IPS DF 19.7 (cell line): ENCODE results near the gene DKC1.
"Not testable (repeated sequence)": the region's sequence is repeated elsewhere in the genome, so short reads cannot be mapped to it uniquely, and the experiment has no call there.

Experiments used
- DNase-seq: peaks from one replicate; pipeline ENCODE4 v3.0.0-alpha.2; 2013; ENCODE audit warnings: low read depth, low spot score

The DKC1 gene

DNA sequence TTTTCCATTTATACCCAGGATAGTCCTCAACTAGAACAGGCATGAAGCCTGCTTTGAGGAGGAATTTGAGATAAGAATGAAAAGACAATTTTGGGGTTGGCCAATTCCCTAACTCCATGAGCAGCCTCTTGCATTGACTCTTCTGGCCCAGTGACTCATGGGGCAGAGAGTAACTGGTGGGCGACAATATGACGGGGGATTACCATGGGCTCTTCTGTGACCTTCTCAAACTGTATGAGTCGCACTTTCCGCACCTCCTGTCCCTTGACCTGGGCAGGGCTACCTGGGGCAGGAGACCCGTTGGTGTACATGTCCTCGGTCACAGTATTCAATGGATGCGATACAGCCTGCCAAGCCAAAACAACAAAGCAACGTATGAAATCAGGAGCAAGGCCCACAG lies 29.3 kb downstream of the DKC1 start:
- no peak for DNase-seq

GRCh38 chrX:154793084-154793795 lies 30.6 kb downstream of the DKC1 start:
- DNase-seq, result no peak

GRCh38 chrX:154795016-154795415 lies 32.4 kb downstream of the DKC1 start:
- DNase-seq, result no peak

DNA sequence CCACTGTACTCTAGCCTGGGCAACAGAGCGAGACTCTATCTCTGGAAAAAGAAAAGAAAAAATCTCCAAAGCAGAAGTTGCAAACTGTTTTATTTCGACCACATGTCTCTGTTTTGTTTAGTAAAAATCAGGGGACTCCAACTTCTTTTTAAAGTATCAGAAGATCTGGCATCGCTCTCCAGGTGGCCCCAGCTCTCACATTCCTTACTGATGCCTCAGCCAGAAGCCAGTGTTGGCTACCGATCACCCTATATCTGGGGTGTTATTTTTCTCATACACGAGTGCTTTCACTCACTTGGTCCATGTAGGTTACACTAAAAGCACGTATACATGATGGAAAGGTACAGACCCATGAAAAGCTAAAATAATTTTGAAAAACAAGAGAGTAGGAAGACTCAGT lies 34.3 kb downstream of the DKC1 start:
- DNase-seq, result no peak

GRCh38 chrX:154799556-154800348 lies 37.1 kb downstream of the DKC1 start:
- no peak for DNase-seq

- DNase-seq, result no peak
Observed at GRCh38 chrX:154800478-154801210, 38.0 kb downstream of the DKC1 start.

DNA sequence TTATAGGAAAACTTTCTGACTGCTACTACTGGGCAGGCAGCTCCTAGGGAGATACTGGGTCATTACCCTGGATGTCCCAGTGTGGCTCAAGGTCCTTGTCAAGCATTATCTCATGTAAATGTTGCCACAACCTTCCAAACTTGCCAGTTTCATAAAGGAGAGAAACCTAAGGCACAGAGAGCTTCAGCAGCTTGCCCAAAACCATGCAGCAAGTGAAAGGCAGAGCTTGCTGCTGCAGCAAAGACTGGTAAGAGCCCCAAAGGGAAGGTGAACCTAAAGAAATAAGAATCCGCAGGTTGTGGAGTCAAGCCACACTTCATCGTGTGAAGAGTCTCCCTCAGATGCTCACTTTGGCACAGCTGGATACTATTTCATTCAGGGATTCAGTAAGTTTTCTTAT lies 40.3 kb downstream of the DKC1 start:
- no peak for DNase-seq

DNA sequence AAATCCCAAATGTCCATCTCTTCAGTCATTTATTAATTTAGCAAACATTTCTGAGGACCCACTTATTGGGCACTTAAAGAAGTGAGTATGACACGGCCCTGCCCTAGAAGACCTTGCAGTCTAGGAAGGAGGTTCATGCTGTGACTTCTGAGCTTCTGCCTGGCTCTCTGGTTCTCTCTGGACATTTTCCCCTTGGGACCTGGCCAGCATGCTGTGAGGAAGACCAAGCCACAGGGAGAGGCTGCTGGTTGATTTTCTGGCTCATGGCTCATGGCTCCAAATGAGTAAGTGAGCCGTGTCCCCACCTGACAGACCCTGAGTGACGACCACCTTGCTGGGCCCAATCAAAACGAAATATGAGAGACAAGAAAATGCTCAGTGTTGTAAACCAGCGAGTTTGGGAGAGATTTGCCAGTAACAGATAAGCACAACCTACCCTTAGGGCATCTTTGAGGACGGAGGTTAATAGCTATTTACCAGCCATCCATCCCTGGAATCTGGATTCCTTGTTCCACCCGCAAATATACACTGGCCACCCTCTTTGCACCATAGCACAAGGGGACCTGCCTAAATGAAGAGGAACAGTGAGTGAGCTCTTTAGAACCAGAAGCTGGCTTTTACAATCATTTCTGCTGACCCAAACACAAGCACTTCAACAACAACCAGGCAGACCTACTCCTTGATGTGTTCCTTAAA lies 41.7 kb downstream of the DKC1 start:
- no peak for DNase-seq

DNA sequence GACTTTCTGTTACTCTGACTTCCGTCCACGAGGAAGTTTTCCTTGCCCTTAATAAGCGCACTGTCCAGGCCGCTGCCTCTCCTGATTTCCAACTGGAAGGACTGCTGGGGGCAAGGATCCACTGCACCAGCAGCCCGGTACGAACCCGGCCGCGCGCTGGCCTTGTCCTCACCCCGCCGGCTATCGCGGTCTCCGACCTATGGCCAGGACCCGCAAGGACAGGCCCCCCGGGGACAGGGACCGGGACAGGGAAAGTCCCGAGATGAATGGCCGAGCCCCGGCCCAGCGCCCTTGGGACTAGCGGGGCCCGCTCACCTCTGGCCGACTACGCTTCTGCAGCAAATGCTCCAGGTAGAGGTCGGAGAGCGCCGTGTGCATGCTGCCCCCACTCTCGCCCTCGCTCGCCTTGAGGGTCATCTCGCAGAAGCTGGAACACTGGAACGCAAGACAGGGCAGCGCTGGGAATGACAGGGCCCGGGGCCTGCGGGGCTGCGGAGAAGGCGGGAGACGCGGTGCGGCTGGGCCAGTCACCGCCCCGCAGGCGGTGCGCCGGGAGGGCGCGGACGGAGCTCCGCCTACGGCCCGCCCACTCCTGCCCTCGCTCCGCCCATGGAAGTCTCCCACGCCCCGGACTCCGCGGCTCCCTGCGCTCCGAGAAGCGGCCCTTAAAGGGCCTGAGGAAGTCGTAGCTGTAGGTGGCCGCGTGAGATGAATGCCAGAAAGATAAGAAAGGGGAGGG lies 42.5 kb downstream of the DKC1 start, which contains the start of gene MPP1:
Gene MPP1, minus strand, starts transcription at position 529 of the 739 bp plus-strand sequence. Its CDS starts 112 bp downstream, at position 417.
- no peak for DNase-seq

- no peak for DNase-seq
Observed at GRCh38 chrX:154805696-154806091, 43.0 kb downstream of the DKC1 start.

GRCh38 chrX:154806837-154807501 lies 44.3 kb downstream of the DKC1 start:
- no peak for DNase-seq

DNA sequence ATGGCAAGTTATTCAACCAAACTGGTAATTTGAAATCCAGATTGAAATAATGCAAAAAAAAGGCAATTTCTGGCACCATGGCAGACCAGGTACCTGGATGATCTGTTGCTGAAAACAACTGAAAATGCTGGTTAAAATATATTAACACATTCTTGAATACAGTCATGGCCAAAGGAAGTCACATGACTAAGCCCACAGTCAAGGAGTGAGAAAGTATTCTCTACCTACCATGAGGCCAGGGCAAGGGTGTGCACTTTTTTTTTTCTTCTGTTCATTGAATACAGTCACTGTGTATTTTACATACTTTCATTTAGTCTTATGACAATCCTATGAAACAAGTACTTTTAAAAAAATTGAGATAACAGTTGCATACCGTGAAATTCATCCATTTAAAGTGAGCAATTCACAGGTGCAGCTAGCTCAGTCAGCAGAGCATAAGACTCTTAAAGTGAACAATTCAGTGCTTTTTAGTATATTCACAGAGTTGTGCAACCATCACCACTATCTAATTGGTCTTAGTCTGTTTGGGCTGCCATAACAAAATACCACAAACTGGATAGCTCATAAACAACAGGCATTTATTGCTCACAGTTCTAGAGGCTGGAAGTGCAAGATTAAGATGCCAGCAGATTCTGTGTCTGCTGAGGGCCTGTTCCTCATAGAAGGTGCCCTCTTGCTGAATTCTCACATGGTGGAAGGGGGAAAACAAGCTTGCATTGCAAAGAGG lies 47.4 kb downstream of the DKC1 start:
- DNase-seq, result no peak

GRCh38 chrX:154812341-154813101 lies 49.9 kb downstream of the DKC1 start:
- DNase-seq, result no peak

DNA sequence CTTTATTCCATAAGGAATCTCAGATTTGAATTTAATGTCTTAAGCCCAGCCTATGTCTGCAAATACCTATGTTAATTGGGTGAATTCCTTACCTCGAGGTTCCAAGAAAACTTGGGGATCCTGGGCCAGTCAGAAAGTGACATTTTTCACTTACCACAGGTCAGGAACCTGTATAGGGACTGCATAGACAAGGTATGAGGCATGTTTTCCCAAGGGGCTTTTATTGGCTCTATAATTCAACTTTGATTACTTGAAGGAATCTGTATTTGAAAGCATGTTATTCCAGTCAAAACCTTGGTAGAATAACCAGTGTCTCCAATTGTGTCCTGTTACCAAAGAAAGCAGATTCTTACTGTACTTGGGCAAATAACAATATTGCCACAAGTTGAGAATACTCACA lies 51.1 kb downstream of the DKC1 start:
- DNase-seq, result no peak

DNA sequence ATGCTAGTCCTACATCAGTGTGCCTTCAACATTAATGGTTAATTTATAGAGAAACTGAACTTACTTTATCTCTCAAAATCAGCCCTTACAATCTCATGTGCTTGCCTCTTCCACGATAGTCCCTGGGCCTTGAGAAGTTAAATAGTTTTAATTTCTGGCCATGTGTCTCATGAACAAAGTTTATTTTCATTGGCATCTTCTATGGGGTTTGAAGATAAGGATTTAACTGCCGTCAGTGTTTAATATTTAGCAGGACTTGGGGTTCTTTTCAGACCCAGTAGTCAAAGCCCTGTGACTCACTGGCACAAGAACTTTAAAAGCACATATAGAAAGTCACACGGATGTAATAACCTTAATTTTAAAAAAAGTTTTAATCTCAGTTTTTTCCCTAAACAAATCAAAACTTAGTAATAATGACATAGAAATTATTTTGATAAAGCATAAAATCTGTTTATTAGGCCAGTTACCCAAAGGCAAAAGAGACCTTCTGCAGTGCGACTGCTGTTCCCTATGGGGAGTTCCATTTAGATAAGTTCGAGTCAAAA lies 52.7 kb downstream of the DKC1 start:
- DNase-seq, result no peak

DNA sequence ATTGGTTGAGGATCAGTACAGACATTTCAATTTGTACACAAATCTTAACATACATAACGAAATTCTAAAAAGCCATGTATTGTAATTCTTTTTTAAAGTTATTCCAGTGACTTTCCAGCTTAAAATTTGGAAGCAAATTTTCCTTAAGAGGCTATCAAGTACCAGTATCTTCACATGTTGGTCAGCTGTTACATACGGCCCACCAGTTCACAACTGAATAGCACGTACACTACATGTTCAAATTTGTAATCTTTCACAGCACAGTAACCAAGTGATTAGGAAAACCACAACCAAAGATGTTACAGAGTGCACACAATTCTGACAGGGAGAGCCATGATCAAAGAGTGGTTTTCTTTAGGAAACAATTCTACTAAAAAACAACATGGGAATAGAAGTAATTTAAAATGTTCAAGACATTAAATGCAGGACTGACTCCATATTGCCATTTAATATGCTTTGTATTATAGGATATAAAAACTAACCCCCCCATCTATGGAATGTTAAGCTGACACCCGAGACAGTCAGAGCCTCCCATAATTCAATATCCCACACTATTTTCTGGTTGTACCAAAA lies 53.7 kb downstream of the DKC1 start:
- not testable (repeated sequence) for DNase-seq

DNA sequence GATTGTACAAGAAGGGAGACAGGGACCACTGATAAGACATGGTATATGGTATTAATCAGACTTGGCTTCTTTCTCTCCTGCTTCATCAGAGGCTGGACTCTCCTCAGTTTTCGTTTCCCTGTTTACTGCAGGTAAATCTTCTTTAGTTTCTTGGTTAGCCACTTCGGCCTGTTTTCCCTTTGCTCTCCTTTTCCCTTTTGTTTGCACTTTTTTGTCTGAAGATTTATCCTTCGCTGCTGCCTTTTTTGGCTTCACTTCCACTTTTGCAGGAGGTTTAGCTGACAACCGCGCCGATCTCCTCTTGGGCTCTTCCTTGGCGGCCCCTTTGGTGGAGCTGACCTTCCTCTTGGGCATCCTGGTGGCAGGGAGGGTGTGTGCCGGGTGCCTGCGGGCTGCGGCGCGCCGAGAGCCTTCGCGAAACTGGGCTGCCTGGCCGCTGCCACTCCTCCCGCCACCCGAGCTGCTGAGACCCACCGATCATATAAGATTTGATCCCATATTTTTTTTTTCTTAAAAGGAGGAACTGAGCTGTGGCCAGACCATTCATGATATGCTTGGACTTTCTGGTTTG lies 54.5 kb downstream of the DKC1 start:
- DNase-seq, result not testable (repeated sequence)
